Activated CD4-positive, alpha-beta T cell treated with anti-CD3 and anti-CD28 coated beads, Interleukin-10, Interleukin-2, amounts not matched to agents 100 ng/mL and 50 ng/mL, durations not matched to agents 16 hours and 8 hours (primary cell): ENCODE results near the gene STXBP6.
"Not testable (repeated sequence)": the region's sequence is repeated elsewhere in the genome, so short reads cannot be mapped to it uniquely, and the experiment has no call there.

ENCODE experiments used
- DNase-seq: peaks from one replicate; pipeline ENCODE4 v3.0.0-alpha.2; 2020

The STXBP6 gene

GRCh38 chr14:24850072-24850471 is 199.9 kb downstream of the STXBP6 start:
- no peak for DNase-seq

GRCh38 chr14:24849471-24849870 is 200.5 kb downstream of the STXBP6 start:
- DNase-seq: no peak

DNA sequence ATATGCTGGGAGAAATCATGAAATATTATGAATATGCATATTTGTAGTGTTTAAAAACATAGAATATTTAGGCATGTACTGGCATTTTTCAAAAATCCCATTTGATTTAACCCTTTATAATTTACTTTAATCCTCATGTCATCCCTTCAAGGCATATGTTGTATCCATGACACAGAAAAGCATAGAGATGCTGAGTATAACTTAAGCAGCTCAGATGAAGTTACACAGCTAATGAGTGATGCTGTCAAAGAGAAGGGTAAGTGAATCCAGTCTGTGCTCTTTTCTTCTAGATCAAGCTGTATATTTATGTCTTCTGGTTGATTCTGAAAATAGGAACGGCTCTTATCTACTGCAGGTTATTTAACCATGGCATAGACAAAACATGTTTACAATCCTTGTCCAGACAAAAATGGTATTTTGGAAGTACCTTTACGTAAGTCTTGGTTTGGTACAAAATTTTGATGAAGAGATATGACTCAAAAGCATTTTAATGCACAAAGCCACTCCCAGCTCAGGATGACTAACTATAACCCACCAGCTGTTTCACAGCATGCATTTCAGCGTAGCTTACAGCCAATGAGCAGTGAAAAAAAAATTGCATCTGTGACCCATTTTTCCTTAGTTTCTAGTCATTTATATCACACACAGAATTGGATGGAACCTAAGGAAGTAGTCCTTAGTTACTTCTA is 201.7 kb downstream of the STXBP6 start:
- DNase-seq: no peak

DNA sequence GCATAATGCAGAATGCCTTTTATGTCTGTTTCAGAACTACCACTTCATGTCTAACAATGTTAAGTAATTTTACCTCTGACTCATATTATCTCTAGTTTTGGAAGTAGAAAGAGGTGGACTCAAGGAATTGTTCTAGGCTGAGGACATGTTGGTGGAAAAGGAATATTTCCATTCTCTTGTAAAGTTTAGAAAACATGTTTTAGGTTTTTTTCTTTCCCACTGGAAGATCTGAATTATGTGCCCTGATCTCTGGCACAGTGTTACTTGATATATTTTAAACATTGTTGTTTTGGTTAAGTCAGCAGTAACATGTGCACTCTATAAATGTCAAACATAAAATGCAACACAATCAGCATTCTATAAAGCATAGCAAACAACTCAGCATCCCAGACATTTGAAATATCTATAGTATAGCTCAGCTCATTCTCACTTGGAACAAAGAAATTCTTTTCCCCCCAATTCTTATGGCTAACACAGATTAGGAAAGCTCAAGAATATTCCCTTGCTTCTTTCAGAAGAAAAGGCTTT is 202.3 kb downstream of the STXBP6 start:
- no peak for DNase-seq

DNA sequence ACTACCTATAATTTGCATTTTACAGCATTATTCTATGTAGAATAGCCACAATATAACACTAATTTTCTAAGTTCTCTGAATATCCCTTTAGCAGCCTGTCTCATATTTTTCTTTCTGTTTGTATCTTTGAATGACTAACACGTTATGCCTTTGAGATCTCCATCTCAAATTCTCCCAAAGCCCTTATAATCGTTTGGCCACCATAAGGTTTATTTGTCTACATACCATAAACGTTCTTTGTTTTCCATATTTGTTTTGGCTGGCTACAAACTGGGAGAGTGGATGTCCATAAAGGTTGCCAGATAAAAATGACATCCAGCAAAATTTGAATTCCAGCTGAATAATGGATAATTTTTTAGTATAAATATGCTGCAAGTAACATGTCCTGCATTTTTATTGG is 203.7 kb downstream of the STXBP6 start:
- no peak for DNase-seq

DNA sequence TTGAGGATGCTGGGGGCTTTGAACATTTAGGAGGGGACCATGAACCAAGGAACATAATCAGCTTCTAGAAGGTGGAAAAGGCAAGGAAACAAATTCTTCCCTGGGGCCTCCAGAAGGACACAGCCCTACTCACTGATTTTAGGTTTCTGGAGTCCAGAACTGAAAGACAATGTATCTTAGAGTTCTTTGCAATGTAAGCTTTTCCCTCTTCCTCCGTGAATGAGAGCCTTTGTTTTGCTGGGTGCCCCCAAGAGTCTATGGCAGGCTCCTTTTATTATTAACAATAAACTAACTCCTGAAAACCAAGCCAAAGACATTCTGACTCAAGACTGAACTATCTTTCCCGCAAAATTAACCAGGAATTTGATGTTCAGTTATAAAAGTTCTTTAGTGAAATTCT is 204.1 kb downstream of the STXBP6 start:
- DNase-seq: no peak

DNA sequence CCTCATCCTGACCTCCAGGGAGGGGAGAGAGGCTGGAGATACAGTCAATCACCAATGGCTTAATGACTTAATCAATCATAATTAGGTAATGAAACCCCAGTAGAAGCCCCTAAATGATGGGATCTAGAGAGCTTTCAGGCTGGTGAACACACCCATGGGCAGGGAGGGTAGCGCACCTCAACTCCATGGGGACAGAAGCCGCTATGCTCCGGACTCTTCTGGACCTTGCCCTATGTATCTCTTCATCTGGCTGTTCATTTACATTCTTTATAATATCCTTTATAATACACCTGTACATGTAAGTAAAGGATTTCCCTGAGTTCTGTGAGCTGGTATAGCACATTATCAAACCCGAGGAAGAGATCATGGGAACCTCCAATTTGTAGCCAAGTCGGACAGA is 205.9 kb downstream of the STXBP6 start:
- no peak for DNase-seq

- DNase-seq: no peak
Measured at GRCh38 chr14:24843494-24843893, 206.5 kb downstream of the STXBP6 start.

DNA sequence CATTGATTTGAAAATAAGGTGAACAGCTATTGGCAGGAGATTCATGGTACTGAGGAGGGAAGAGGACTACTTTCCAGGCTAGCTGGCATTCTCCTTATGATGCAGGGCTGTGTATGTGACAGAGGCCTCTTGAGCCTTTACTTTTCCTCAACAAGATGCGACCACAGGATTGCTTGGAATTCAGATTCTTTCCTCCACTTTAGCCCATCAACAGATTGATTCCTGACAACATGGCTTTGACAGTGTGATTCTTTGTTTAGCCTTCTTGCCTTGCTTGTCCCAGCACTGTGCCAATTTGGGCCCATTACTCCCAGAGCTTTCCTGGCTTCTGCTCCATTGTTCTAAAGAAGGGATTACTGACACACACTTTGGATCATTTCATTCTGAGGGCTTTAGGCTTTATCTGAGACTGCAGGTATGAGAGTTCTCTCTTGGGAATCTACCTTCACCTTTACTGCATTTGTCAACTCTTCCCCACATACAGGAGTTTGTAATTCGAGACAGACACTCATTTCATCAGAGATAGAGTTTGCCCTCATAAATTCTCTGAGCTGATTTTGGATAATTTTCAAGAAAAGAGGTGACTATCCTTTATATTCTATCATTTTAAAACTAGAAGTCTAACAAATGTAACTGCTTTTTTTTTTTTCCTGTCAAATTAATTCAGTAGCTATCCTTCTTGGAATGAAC is 209.6 kb downstream of the STXBP6 start:
- DNase-seq: no peak

- no peak for DNase-seq
Measured at GRCh38 chr14:24839617-24840203, 210.2 kb downstream of the STXBP6 start.

- no peak for DNase-seq
Measured at GRCh38 chr14:24838945-24839616, 210.9 kb downstream of the STXBP6 start.

DNA sequence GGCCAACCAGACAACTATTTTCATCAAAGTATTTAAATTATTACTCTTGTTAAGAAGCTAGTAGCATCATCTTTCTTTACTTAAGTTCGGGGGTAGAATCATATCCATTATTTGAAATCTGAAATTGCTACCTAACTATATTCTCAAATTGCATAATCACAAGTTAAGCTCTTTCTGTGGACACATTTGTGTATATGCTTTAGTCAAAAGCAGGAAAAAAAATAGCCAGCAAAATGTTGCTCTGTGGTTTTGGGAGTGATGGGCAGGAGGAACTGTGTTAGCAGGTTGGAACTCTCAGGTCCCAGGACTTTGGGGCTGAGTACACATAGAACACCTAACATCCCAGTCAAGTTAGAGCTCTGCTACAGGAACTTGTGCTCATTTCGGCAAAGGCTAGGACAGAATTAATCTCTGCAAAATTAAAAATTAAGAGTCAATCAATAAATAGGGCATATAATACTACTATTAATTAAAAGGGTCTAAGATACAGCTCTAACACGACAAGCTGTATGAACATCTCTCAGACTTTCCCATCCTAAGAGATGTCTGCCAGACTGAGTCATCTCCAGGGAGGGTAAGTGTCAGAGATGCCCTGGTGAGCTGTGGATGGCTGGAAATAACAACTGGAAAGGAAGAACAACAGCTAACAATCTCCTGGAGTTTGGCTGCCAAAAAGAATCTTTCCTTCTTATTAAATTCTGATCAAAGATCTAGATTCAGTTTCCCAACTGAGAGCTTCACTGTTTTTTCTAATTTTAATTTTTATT is 212.5 kb downstream of the STXBP6 start:
- no peak for DNase-seq

DNA sequence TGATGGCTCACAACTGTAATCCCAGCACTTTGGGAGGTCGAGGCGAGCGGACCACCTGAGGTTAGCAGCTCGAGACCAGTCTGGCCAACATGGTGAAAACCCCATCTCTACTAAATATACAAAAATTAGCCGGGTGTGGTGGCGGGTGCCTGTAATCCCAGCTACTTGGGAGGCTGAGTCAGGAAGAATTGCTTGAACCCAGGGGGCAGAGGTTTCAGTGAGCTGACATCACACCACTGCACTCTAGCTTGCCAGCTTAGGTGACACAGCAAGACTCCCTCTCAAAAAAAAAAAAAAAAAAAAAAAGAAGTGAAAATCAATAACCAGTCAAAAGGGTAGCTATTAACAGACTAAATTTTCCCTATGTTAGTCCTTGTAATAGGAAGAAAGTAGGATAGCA is 213.6 kb downstream of the STXBP6 start:
- DNase-seq: not testable (repeated sequence)

DNA sequence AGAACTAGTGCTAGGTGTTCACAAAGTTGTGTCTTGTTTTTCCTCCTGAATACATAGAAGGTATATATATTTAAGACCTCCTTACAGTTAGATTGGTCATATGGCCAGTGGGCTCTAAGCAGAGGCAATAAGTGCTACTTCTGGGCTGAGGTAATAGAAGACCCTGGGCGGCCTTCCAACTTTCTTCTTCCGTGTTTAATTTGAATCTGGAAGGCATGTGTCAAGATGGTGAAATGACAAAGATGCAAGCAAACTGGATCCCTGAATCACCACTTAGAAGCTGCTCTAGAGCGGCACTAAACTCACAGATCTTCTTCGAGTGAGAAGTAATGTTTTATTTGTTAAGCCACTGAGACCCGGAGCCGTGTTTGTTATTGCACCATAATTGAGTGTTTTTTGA is 215.0 kb downstream of the STXBP6 start:
- no peak for DNase-seq

- DNase-seq: no peak
Measured at GRCh38 chr14:24833385-24833784, 216.6 kb downstream of the STXBP6 start.

- DNase-seq: no peak
Measured at GRCh38 chr14:24831677-24832076, 218.3 kb downstream of the STXBP6 start.

DNA sequence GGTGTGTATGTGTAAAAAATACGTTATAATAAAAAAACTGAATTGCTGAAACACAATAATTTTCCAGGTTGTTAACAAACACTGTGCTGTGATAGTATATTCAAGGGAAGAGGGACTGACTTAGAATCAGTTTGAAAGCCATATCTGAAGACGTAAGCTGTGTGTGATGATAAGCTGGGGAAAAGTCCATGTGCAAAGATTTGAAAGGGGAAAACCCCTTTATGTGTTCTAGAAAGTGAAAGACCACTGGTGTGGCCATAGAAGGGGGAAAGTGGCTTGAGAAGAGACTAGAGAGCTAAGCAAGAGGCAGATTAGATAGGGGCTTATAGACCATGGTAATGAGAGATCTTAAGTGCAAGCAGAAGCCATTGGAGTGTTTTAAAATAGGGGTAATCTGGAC is 220.1 kb downstream of the STXBP6 start:
- DNase-seq: no peak

DNA sequence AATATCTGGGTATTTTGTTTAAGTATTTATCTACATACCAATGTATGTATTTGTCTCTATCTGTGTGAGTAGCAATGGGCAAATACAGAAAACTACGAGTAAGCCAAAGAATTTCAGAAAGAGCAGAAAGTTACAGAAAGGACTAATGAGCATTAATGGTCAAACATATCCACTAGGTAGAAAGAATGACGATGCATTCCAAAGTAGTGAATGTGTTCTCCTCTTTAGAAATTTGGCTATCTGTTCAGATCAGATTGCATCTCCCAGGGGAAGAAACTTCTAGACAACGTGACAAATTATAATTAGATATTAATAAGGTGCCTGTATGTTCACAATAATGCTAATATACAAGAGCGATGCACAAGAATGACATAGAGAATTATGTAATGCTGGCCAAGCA is 221.5 kb downstream of the STXBP6 start:
- DNase-seq: no peak

DNA sequence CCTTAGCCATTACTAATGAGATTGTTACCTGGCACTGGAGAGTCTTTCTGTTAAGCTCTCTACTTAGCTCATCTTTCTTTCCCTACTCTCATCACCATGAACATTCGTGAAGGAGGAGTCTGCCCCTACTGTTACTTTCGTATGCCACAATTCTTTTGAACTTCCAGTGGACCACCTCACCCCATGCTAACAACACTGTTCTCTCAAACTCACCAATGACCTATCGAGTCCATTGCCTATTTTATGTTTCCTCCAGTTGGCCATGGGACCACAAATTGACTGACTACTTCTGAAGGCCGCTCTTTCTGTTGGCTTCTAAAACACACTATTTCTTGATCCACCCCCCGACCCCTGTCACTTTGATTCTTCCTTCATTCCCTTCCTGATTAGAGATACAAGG is 223.6 kb downstream of the STXBP6 start:
- DNase-seq: no peak

- no peak for DNase-seq
Measured at GRCh38 chr14:24820616-24821015, 229.3 kb downstream of the STXBP6 start.

- DNase-seq: no peak
Measured at GRCh38 chr14:24818823-24819341, 231.1 kb downstream of the STXBP6 start.

DNA sequence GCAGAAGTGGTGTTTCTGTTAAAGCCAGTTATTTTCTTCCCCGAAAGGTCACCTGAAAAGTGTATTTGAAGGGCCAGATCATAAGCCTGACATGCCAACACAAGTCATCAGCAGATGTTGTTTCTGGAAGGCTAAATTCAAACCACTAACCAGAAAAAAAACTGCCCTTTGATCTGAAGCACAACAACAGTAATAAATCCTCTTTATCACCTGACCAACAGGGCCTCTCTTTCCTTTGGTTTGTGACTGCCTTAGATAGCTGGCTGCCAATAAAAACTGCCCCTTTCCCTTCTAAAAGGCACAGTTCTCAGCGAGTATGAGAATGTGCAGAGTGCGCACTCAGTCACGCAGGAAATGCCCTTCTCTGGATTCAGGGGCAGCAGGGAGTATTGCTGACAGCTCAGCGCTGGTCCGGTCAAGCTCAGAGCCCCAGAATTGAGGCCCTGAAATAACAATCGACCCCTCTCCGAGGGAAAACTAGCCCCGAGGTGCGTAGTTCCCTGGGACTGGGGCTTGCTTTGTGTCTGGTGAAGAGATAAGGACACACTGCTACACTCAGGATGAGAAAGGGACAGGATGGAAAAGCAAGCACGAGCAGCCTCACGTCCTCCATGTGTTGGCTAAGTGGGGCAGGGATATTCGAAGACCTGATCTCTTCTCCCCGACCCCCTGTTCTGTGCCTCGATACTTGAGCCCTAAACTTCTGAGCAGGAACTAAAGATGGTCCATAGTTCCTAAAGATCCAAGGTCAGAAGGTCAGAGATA is 231.7 kb downstream of the STXBP6 start:
- DNase-seq: no peak
